ENCODE data around the gene KIFC1. TPM values are rescaled to one million over a fixed set of nuclear protein-coding genes. Genes with fewer than 3 reads are reported as not detected.

The KIFC1 gene
- total RNA-seq, 2 donors from 2014 or later: 56.6 to 94.3 TPM

GRCh38 chr6:33458676-33459075 is 67.1 kb downstream of the KIFC1 start:
- 78 to 85% methylated on average over 2 to 3 of the region's 3 CpGs for WGBS, 2 experiments (ENCODE audit: insufficient coverage in 1 of 2, insufficient read length in 1 of 2)
- no peak overlapping the region for H3K4me3 Mint-ChIP-seq
- H3K4me1 ChIP-seq (ENCODE audit: control insufficient read depth, insufficient read depth, low read length): no peaks in the 10 kb centered on the region
- H3K9me3 Mint-ChIP-seq: no peaks in the 10 kb centered on the region
- H3K36me3 Mint-ChIP-seq (ENCODE audit: low read depth): peaks cover 23% of the 10 kb centered on the region
- H3K27me3 Mint-ChIP-seq (ENCODE audit: insufficient read depth): peaks cover 20% of the 10 kb centered on the region
- no peak overlapping the region for H3K27ac ChIP-seq (ENCODE audit: low read depth, low read length)
- H3K9ac ChIP-seq (ENCODE audit: extremely low read depth, low read length, poor library complexity, severe bottlenecking): no peak overlapping the region
- H3K36me3 ChIP-seq (ENCODE audit: control insufficient read depth, insufficient read depth, low read length): peaks cover 23% of the 10 kb centered on the region
- no peaks in the 10 kb centered on the region for H3K9me3 ChIP-seq (ENCODE audit: control insufficient read depth, low read length)
- peaks cover 8% of the 10 kb centered on the region for H3K4me1 Mint-ChIP-seq
- no peak for TF ChIP-seq CTCF (conservative IDR thresholded peaks at IDR 0.05)
- DNase-seq: no peak
- no peaks in the 10 kb centered on the region for H3K27me3 ChIP-seq (ENCODE audit: control insufficient read depth, insufficient read depth, low read length, poor library complexity, severe bottlenecking)
- no peak overlapping the region for H3K4me3 ChIP-seq (ENCODE audit: low read length)
- no peak overlapping the region for H3K27ac Mint-ChIP-seq

GRCh38 chr6:33459226-33459625 is 67.6 kb downstream of the KIFC1 start:
- H3K4me3 ChIP-seq (ENCODE audit: low read length): no peak overlapping the region
- 94% methylated on average over 2 of the region's 2 CpGs; no CpG with 5 or more reads in 1 of the 2 experiments for WGBS, 2 experiments (ENCODE audit: insufficient coverage in 1 of 2, insufficient read length in 1 of 2)
- no peaks in the 10 kb centered on the region for H3K9me3 ChIP-seq (ENCODE audit: control insufficient read depth, low read length)
- Mint-ChIP-seq H3K4me3 (no peak overlapping the region), H3K27ac (no peak overlapping the region), H3K27me3 (ENCODE audit: insufficient read depth) (peaks cover 21% of the 10 kb centered on the region), H3K9me3 (no peaks in the 10 kb centered on the region), H3K4me1 (peaks cover 7% of the 10 kb centered on the region), H3K36me3 (ENCODE audit: low read depth) (peaks cover 23% of the 10 kb centered on the region)
- no peak for DNase-seq
- peaks cover 23% of the 10 kb centered on the region for H3K36me3 ChIP-seq (ENCODE audit: control insufficient read depth, insufficient read depth, low read length)
- H3K27me3 ChIP-seq (ENCODE audit: control insufficient read depth, insufficient read depth, low read length, poor library complexity, severe bottlenecking): no peaks in the 10 kb centered on the region
- H3K9ac ChIP-seq (ENCODE audit: extremely low read depth, low read length, poor library complexity, severe bottlenecking): no peak overlapping the region
- no peak for TF ChIP-seq CTCF (conservative IDR thresholded peaks at IDR 0.05)
- H3K27ac ChIP-seq (ENCODE audit: low read depth, low read length): no peak overlapping the region
- no peaks in the 10 kb centered on the region for H3K4me1 ChIP-seq (ENCODE audit: control insufficient read depth, insufficient read depth, low read length)

Small RNA genes within 50 kb of the gene (microRNA-seq; reads per million reads assigned to microRNA genes)
- not detected for gene MIR5004 (ENCODE audit: borderline microRNAs expressed)

Other genes with a start within 250 kb of the KIFC1 start
- gene COL11A2, start 199.4 kb upstream of the KIFC1 start, total RNA-seq: 1 to 10 TPM; 1.3 to 2.8 TPM
- gene RXRB, start 191.2 kb upstream of the KIFC1 start, total RNA-seq: 10 to 100 TPM; 24.8 to 27.2 TPM
- 100 to 1,000 TPM; 123 to 163 TPM for gene SLC39A7, start 191.0 kb upstream of the KIFC1 start, total RNA-seq
- 1 to 10 TPM; 5.7 to 6.8 TPM for gene HSD17B8, start 187.2 kb upstream of the KIFC1 start, total RNA-seq
- 10 to 100 TPM; 31.0 to 31.8 TPM for gene RING1, start 183.3 kb upstream of the KIFC1 start, total RNA-seq
- 10 to 100 TPM; 51.4 to 63.9 TPM for gene VPS52, start 119.9 kb upstream of the KIFC1 start, total RNA-seq
- gene RPS18, start 119.7 kb upstream of the KIFC1 start, total RNA-seq: 1,000 to 10,000 TPM; 2,541 to 3,009 TPM
- gene B3GALT4, start 114.7 kb upstream of the KIFC1 start, total RNA-seq: 1 to 10 TPM; 3.9 to 5.5 TPM
- 10 to 100 TPM; 42.9 to 62.5 TPM for gene WDR46, start 102.6 kb upstream of the KIFC1 start, total RNA-seq
- 10 to 100 TPM; 69.9 to 86.4 TPM for gene PFDN6, start 102.2 kb upstream of the KIFC1 start, total RNA-seq
- 10 to 100 TPM; 85.6 to 98.0 TPM for gene RGL2, start 92.9 kb upstream of the KIFC1 start, total RNA-seq
- 10 to 100 TPM in 1 of 2 donors, 1 to 10 TPM in 1; 7.0 to 11.1 TPM for gene TAPBP, start 77.7 kb upstream of the KIFC1 start, total RNA-seq
- gene ZBTB22, start 74.1 kb upstream of the KIFC1 start, total RNA-seq: 10 to 100 TPM; 15.2 to 19.8 TPM
- 10 to 100 TPM; 51.2 to 52.6 TPM for gene DAXX, start 68.9 kb upstream of the KIFC1 start, total RNA-seq
- 10 to 100 TPM; 71.4 to 75.7 TPM for gene PHF1, start 19.2 kb downstream of the KIFC1 start, total RNA-seq
- gene CUTA, start 26.3 kb downstream of the KIFC1 start, total RNA-seq: 100 to 1,000 TPM; 198 to 219 TPM
- 10 to 100 TPM; 90.2 to 94.2 TPM for gene SYNGAP1, start 28.2 kb downstream of the KIFC1 start, total RNA-seq
- 10 to 100 TPM; 18.0 to 20.6 TPM for gene ZBTB9, start 62.8 kb downstream of the KIFC1 start, total RNA-seq
- gene BAK1, start 188.5 kb downstream of the KIFC1 start, total RNA-seq: 10 to 100 TPM; 39.9 to 41.2 TPM
- 10 to 100 TPM; 29.6 to 33.3 TPM for gene ITPR3, start 229.5 kb downstream of the KIFC1 start, total RNA-seq

Data from endodermal cell (in vitro differentiated cells).